GM19397 (cell line): ENCODE data around the gene TBC1D3I.
A peak's percentile ranks its signal among the peaks of the same experiment; 100 is the strongest.
"Not testable (repeated sequence)": the region's sequence is repeated elsewhere in the genome, so short reads cannot be mapped to it uniquely, and the experiment has no call there.

ENCODE experiments used
- ATAC-seq: cut with Tn5 transposase; IDR thresholded peaks from one replicate; pipeline ENCODE4 v1.9.1; 2021; ENCODE audit warnings: mild to moderate bottlenecking, moderate library complexity; ENCODE audit not compliant: unreplicated experiment

The TBC1D3I gene

GRCh38 chr17:36264470-36264869 lies at the start of gene TBC1D3I:
Gene TBC1D3I (minus strand): TSS chr17:36264570. CDS start chr17:36262985, 1,585 bp downstream.
- ATAC-seq = not testable (repeated sequence)

DNA sequence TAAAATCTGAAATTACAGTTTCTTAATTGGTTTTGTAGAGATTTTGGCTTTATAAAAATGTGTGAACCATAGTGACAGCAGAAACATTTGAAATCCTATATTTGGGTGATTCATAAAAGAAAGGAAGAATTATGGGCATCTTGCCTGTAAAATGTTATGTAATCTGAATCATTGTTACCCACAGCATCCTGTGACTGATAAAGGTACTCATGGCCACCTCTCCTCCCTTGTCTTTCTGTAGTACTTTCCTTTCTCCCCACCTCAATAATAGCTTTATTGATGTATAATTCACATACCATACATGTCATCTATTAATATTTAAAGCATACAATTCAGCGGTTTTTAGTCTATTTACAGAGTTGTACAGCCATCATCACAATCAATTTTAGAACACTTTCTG lies 30.8 kb upstream of the TBC1D3I start:
- ATAC-seq = not testable (repeated sequence)

- ATAC-seq = not testable (repeated sequence)
These were observed 25.7 kb upstream of the TBC1D3I start for GRCh38 chr17:36289965-36290612.

GRCh38 chr17:36284219-36284618 lies 19.8 kb upstream of the TBC1D3I start:
- not testable (repeated sequence) for ATAC-seq

DNA sequence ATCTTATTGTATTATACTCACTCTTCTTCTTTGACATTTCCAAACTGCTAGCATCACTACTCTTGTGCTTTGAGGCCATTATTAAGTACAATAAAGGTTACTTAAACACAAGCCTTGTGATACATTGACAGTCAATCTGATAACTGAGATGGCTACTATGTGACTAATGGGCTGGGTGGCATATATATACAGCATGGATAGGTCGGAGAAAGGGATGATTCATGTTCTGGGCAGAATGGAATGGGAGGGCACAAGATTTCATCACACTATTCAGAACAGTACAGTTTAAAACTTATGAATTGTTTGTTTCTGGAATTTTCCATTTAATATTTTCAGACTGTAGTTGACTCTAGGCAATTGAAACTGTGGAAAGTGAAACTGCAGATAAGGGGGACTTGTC lies 18.9 kb upstream of the TBC1D3I start:
- not testable (repeated sequence) for ATAC-seq

GRCh38 chr17:36242046-36242445 lies 22.3 kb downstream of the TBC1D3I start:
- not testable (repeated sequence) for ATAC-seq

GRCh38 chr17:36229644-36230043 lies 34.7 kb downstream of the TBC1D3I start:
- ATAC-seq = not testable (repeated sequence)

DNA sequence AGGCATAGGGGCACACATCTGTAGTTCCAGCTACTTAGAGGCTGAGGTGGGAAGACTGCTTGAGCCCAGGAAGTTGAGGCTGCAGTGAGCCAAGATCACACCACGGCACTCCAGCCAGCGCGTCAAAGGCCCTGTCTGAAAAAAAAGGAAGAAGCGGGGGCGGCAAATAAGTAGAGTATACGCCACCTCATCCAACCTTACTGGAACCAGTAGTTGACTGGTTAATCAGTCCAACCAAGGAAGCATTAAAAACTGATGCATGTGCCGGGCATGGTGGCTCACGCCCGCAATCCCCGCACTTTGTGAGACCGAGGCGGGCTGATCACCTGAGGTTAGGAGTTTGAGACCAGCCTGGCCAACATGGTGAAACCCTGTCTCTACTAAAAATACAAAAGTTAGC lies 41.4 kb downstream of the TBC1D3I start:
- ATAC-seq = not testable (repeated sequence)

GRCh38 chr17:36221581-36222100 lies 42.7 kb downstream of the TBC1D3I start:
- ATAC-seq = not testable (repeated sequence)

DNA sequence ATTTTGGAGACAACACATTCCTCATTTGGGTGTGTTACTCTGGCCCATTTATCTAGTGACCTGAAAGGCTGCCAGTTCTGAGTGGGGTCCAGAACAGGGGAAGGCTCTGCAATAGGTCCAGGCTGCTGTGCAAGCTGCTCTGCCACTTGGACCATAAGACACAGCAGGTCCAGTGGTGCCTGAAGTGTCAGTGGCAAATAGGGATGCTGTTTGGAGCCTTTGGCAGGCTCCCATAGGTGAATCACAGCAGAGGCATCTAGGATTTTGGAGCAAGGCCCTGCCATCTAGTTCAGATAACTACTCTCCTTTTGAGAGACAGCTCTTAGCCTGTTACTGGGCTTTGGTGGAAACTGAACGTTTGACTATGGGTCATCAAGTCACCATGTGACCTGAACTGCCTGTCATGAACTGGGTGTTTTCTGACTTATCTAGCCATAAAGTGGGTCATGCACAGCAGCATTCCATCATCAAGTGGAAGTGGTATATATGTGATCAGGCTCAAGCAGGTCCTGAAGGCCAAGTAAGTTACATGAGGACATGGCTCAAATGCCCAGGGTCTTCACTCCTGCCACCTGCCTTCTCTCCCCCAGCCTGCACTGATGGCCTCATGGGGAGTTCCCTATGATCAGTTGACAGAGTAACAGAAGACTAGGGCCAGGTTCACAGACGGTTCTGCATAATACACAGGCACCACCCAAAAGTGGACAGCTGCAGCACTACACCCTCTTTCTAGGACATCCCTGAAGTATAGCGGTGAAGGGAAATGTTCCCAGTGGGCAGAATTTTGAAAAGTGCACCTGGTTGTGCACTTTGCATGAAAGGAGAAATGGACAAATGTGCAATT lies 43.4 kb downstream of the TBC1D3I start:
- not testable (repeated sequence) for ATAC-seq

DNA sequence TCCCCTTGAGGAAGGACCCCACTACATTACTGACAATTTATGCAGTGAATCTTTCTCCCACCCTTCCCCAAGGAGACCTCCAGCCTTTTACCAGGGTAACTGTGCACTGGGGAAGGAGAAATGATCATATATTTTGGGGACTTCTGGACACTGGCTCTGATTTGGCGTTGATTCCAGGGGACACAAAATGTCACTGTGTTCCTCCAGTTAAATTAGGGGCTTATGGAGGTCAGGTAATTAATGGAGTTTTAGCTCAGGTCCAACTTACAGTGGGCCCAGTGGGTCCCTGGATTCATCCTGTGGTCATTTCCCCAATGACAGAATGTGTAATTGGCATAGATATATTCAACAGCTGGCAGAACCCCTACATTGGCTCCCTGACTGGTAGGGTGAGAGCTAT lies 44.8 kb downstream of the TBC1D3I start:
- ATAC-seq = not testable (repeated sequence)

GRCh38 chr17:36215406-36216308 lies 48.7 kb downstream of the TBC1D3I start:
- not testable (repeated sequence) for ATAC-seq

DNA sequence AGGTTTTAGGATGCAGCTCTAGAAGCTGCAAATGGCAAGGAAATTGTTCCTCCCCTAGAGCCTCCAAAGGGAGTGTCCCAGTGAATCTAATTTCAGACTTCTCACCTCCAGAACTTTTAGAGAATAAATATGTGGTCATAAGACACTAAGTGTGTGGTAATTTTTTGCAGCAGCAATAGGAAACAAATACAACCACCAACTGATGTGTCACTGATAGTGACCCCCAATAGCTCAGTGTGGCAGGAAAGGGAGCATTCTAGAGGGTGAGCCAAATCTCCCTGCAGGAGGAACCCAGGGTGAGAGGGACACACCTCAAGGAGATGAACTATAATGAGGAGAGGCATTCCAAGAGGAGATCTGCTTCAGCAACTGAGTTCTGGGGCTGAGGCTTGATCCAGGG lies 49.5 kb downstream of the TBC1D3I start:
- ATAC-seq = no peak

DNA sequence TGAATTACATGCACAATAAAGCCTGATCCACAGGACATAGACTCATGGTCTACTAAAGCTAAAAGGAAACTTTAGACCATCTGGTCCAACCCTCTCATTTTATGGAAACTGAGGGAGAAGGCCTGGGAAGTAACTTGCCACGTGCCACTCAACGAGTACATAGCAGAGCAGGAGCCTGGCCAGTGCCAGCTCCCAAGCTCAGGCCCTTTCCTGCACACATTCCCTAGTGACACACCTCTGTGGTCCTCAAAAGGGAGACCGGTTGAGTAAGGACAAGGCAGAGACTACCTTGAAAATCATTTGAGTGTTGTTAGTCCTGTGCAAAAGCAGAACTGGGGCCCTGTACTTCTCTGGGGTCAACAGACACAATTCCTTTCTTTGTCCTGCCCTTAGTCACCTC lies 50.7 kb downstream of the TBC1D3I start:
- no peak for ATAC-seq

GRCh38 chr17:36212966-36213365 lies 51.4 kb downstream of the TBC1D3I start:
- ATAC-seq = no peak

DNA sequence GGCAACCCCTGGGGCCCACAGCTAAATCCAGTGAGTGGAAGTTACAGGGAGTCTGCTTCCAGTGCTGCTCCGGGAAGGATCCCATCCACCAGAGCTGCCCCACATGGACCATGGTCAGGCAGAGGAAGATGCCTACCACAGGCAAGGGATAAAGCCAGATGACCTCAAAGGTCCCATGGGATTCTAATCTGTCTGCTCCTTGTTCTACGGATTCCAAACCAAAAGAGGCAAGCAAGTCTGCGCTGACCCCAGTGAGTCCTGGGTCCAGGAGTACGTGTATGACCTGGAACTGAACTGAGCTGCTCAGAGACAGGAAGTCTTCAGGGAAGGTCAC lies 52.1 kb downstream of the TBC1D3I start:
- no peak for ATAC-seq

GRCh38 chr17:36211484-36212271 lies 52.7 kb downstream of the TBC1D3I start:
- not testable (repeated sequence) for ATAC-seq

- ATAC-seq = peak; percentile 64
These were observed 53.7 kb downstream of the TBC1D3I start, which contains the start of gene CCL4L2 for GRCh38 chr17:36210439-36211211. Gene CCL4L2 (plus strand): TSS chr17:36211063.

- ATAC-seq = no peak
These were observed 54.8 kb downstream of the TBC1D3I start for GRCh38 chr17:36209575-36209974.
